Neutrophil (primary cell): ENCODE results near the gene SPAG9.

Experiments
- H3K27ac ChIP-seq: fragments of 200-600 bp; sonication (generic); 2 replicates; pipeline ENCODE4 v1.5.1; 2016; ENCODE audit warnings: mild to moderate bottlenecking, moderate library complexity
- H3K27me3 ChIP-seq: fragments of 200-600 bp; sonication (generic); 2 replicates; pipeline ENCODE4 v1.6.0; 2016; ENCODE audit warnings: mild to moderate bottlenecking
- H3K36me3 ChIP-seq: fragments of 200-600 bp; sonication (generic); 2 replicates; pipeline ENCODE4 v1.5.1; 2017
- H3K4me1 ChIP-seq, 2 experiments: fragments of 200-600 bp in 1 of 2; sonication (generic) in 1 of 2; 1 replicate in 1 of 2; 2 replicates in 1 of 2; pipeline versions ENCODE4 v1.5.1 to v1.6.1; 2013 to 2016; ENCODE audit warnings: low read depth in 1 of 2, low read length in 1 of 2, mild to moderate bottlenecking in 1 of 2, moderate library complexity in 1 of 2; ENCODE audit not compliant: control insufficient read depth in 1 of 2, insufficient read depth in 1 of 2
- H3K4me3 ChIP-seq, 2 experiments: fragments of 200-600 bp in 1 of 2; sonication (generic) in 1 of 2; 1 replicate in 1 of 2; 2 replicates in 1 of 2; pipeline ENCODE4 v1.5.1; 2013 to 2016; ENCODE audit warnings: low read depth in 1 of 2, low read length in 1 of 2, mild to moderate bottlenecking in 1 of 2, moderate library complexity in 1 of 2
- H3K9me3 ChIP-seq: fragments of 200-600 bp; sonication (generic); 2 replicates; pipeline ENCODE4 v1.5.1; 2016
- TF ChIP-seq, protein P1 (sequence below): fragments of 200-600 bp; sonication (generic); IDR thresholded peaks from 2 replicates; pipeline ENCODE4 v1.5.1; 2016; ENCODE audit warnings: antibody characterized with exemption

SPAG9 gene

DNA sequence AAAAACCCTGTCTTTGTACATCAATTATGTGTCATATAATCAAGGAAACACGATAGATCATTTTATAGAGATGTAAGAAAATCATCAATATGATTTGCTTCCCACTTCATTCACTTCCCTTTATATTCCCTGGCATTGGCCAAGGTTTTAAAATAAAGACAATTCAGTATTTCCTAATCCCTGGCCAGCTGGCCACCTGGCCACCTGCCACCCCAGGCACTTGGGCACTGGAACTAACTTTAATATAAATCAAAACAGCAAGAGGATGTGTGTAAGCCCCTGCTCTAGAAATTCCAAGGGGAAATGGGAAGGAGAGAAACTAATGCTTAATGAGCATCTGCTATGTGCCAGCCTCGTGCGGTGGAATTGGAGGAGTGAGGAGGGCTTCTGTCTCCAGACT, 195.9 kb downstream of the SPAG9 start:
- Histone ChIP-seq H3K9me3 (no peaks in the 10 kb centered on the region), H3K36me3 (no peaks in the 10 kb centered on the region), H3K27me3 (no peaks in the 10 kb centered on the region), H3K27ac (no peak overlapping the region), H3K4me1 (peaks cover 40 to 44% of the 10 kb centered on the region in 2 experiments), H3K4me3 (no peak overlapping the region)
- TF ChIP-seq, protein P1, sequence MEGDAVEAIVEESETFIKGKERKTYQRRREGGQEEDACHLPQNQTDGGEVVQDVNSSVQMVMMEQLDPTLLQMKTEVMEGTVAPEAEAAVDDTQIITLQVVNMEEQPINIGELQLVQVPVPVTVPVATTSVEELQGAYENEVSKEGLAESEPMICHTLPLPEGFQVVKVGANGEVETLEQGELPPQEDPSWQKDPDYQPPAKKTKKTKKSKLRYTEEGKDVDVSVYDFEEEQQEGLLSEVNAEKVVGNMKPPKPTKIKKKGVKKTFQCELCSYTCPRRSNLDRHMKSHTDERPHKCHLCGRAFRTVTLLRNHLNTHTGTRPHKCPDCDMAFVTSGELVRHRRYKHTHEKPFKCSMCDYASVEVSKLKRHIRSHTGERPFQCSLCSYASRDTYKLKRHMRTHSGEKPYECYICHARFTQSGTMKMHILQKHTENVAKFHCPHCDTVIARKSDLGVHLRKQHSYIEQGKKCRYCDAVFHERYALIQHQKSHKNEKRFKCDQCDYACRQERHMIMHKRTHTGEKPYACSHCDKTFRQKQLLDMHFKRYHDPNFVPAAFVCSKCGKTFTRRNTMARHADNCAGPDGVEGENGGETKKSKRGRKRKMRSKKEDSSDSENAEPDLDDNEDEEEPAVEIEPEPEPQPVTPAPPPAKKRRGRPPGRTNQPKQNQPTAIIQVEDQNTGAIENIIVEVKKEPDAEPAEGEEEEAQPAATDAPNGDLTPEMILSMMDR, result no peak

- Histone ChIP-seq H3K27ac (no peak overlapping the region), H3K9me3 (no peaks in the 10 kb centered on the region), H3K36me3 (no peaks in the 10 kb centered on the region), H3K4me1 (peaks cover 40 to 44% of the 10 kb centered on the region in 2 experiments), H3K4me3 (no peak overlapping the region), H3K27me3 (no peaks in the 10 kb centered on the region)
- TF ChIP-seq, protein P1, result no peak
Measured at GRCh38 chr17:50924300-50924699, 196.4 kb downstream of the SPAG9 start.

GRCh38 chr17:50923611-50924010, 197.1 kb downstream of the SPAG9 start:
- no peaks in the 10 kb centered on the region for H3K36me3 ChIP-seq
- no peak overlapping the region for H3K27ac ChIP-seq
- H3K9me3 ChIP-seq, result no peaks in the 10 kb centered on the region
- H3K27me3 ChIP-seq, result no peaks in the 10 kb centered on the region
- H3K4me1 ChIP-seq, result peaks cover 40 to 44% of the 10 kb centered on the region in 2 experiments
- TF ChIP-seq, protein P1, result no peak
- no peak overlapping the region for H3K4me3 ChIP-seq

DNA sequence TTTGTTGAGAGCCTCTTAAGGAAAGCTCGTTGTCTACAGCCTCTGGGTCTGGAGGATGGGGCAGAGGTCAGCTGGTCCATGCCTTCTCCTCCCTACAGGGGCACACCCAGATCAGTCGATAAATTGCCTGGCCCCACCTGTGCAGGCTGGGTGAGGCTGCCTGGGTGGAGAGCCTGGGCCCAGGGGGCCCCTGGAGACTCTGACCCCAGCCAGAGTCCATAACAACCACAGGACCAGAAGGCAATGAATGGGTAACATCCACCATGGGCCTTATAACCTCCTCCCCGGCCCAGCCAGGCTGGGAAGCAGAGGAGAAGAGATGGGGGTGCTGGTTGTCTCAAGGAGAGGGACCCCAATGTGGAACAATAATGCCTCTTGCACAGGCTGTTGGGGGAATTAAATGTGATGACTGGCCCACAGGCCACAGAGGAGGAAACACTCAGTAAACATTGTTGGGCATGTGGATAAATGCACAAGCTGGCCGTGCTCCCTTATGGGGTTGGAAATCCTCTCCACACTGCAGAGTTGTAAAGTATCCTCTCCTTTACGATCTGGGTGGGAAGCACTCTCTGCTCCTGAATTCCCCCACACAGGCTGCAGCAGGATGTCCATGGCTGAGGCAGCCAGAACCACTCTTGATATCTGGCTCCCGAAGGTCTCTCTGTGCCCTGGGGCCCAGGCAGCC, 197.8 kb downstream of the SPAG9 start:
- Histone ChIP-seq H3K27ac (no peak overlapping the region), H3K27me3 (no peaks in the 10 kb centered on the region), H3K4me3 (no peak overlapping the region), H3K9me3 (no peaks in the 10 kb centered on the region), H3K36me3 (no peaks in the 10 kb centered on the region), H3K4me1 (peaks cover 44 to 47% of the 10 kb centered on the region in 2 experiments)
- TF ChIP-seq, protein P1, result no peak

GRCh38 chr17:50922107-50922506, 198.6 kb downstream of the SPAG9 start:
- Histone ChIP-seq H3K9me3 (no peaks in the 10 kb centered on the region), H3K27me3 (no peaks in the 10 kb centered on the region), H3K36me3 (no peaks in the 10 kb centered on the region), H3K4me1 (peaks cover 51 to 55% of the 10 kb centered on the region in 2 experiments), H3K4me3 (peak overlapping the region in 1 of 2 experiments; percentile 6), H3K27ac (peak overlapping the region; percentile 87)
- TF ChIP-seq, protein P1, result no peak
